ENCODE measurements around the gene MPI. TPM values are rescaled to one million over a fixed set of nuclear protein-coding genes. Genes with fewer than 3 reads are reported as not detected.
"Not testable (repeated sequence)": the region's sequence is repeated elsewhere in the genome, so short reads cannot be mapped to it uniquely, and the experiment has no call there.

The MPI gene
- polyA plus RNA-seq, 1 donor from 2014 or later = 43.0 TPM

- Mint-ChIP-seq H3K36me3 (peaks cover 4% of the 10 kb centered on the region), H3K9me3 (peaks cover 0 to 2% (median 0%) of the 10 kb centered on the region in 3 donors), H3K4me1 (peaks cover 37 to 57% (median 56%) of the 10 kb centered on the region in 3 donors), H3K27me3 (no peaks in the 10 kb centered on the region), H3K4me3 (peak overlapping the region; percentile 84 to 96 (median 90)), H3K27ac (peak overlapping the region; percentile 83 to 92 (median 86))
Observed at GRCh38 chr15:74869726-74870407, 20.0 kb upstream of the MPI start.

GRCh38 chr15:74870436-74871215 is 19.2 kb upstream of the MPI start:
- Mint-ChIP-seq H3K27ac (peak overlapping the region; percentile 83 to 92 (median 86)), H3K9me3 (peaks cover 0 to 2% (median 0%) of the 10 kb centered on the region in 3 donors), H3K4me1 (peaks cover 37 to 53% (median 52%) of the 10 kb centered on the region in 3 donors), H3K4me3 (peak overlapping the region; percentile 84 to 96 (median 90)), H3K36me3 (peaks cover 4% of the 10 kb centered on the region), H3K27me3 (no peaks in the 10 kb centered on the region)

DNA sequence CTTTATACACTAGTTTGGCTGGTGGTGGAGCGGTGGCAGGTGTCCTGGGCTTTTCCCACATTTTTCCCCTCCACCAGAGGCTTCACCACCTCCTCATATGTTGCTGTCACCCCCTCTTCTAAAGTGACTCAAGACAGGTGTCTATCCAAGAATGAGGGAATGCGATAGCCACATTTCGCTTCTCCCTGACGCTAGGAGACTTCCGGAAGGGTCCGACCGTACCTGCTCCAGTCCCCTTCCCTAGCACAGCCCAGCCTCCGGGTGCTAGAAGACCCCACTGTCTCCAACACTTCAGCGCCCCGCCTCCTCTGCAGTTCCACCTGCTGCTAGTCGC is 17.2 kb upstream of the MPI start:
- no peaks in the 10 kb centered on the region for H3K27me3 Mint-ChIP-seq
- H3K27ac Mint-ChIP-seq = peak overlapping the region; percentile 75 to 97 (median 95)
- H3K9me3 Mint-ChIP-seq = peaks cover 0 to 2% (median 0%) of the 10 kb centered on the region in 3 donors
- H3K36me3 Mint-ChIP-seq = peaks cover 4% of the 10 kb centered on the region
- H3K4me1 Mint-ChIP-seq = peaks cover 31 to 37% (median 36%) of the 10 kb centered on the region in 3 donors
- H3K4me3 Mint-ChIP-seq = peak overlapping the region; percentile 89 to 98 (median 96)

DNA sequence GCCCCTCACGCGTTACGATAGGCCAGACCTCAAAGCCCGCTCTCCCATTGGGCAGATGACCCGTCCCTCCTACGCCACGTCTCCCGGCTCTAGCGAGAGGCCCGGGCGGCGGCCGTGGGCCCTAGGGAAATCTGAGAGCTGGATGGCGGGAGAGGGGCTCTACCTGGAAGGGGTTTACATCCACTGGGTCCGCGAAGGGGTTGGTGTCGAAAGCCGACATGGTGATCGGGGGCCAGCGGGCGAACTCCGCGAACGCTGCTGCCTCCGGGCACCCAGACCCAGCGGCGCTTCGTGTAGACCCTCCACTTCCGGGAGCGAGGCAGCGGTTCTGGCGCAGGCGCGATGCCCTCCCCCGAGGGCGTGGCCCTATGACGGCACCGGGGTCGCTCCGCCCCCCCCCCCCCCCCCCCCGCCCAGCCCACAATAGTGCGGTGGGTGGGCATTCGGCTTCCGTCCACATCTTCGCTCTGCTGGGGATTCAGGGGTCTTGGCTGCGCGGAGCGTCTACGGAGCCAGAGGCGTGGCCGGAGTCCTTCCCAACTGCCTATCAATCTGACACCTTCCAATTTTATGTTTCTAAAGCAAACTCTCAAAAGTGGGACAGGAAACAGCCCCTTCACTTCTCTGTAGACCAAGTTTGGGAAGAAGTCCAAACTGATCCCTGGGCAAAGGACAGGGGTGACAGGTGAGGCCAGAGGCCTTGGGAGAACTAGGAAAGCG is 16.6 kb upstream of the MPI start, which contains the start of gene SCAMP2:
SCAMP2 (minus strand) TSS at position 330 of the 720 bp plus-strand sequence; CDS start at position 220, 110 bp downstream.
- no peaks in the 10 kb centered on the region for H3K27me3 Mint-ChIP-seq
- H3K27ac Mint-ChIP-seq = peak within 1 kb of the TSS; percentile 75 to 97 (median 95)
- peaks cover 28 to 32% (median 30%) of the 10 kb centered on the region in 3 donors for H3K4me1 Mint-ChIP-seq
- H3K4me3 Mint-ChIP-seq = peak within 1 kb of the TSS; percentile 89 to 98 (median 96)
- H3K36me3 Mint-ChIP-seq = peaks cover 3% of the 10 kb centered on the region
- peaks cover 0 to under 1% (median 0%) of the 10 kb centered on the region in 3 donors for H3K9me3 Mint-ChIP-seq

- no peaks in the 10 kb centered on the region for H3K36me3 Mint-ChIP-seq
- peaks cover 26 to 27% (median 27%) of the 10 kb centered on the region in 3 donors for H3K4me1 Mint-ChIP-seq
- H3K4me3 Mint-ChIP-seq = peak overlapping the region; percentile 89 to 98 (median 96)
- no peaks in the 10 kb centered on the region for H3K27me3 Mint-ChIP-seq
- peak overlapping the region in 2 of 3 donors; percentile 75 to 85 for H3K27ac Mint-ChIP-seq
- H3K9me3 Mint-ChIP-seq = no peaks in the 10 kb centered on the region
Observed at GRCh38 chr15:74873756-74874424, 16.0 kb upstream of the MPI start.

DNA sequence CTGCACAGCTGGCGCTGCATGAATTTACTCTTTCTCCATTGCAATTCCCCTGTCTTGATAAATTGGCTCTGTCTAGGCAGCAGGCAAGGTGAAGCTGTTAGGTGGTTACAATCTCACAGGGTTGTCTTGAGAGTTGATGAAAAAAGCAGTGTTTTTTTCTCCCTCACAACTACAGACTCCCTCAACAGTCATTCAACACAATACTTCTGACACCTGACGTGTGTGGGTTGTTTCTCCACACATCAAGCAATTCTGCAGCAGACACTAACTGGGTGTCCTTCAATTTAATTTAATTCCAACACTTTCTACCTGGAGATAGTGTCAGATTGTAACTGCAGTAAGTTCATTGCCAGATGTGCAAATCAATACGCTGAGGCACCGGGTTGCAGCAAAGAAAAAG is 11.6 kb upstream of the MPI start:
- Mint-ChIP-seq H3K27me3 (no peaks in the 10 kb centered on the region), H3K4me1 (peaks cover 0 to 2% (median 2%) of the 10 kb centered on the region in 3 donors), H3K4me3 (peak overlapping the region in 1 of 4 donors; percentile 57), H3K27ac (peak overlapping the region in 1 of 3 donors; percentile 35), H3K9me3 (no peaks in the 10 kb centered on the region), H3K36me3 (peaks cover under 1% of the 10 kb centered on the region)

DNA sequence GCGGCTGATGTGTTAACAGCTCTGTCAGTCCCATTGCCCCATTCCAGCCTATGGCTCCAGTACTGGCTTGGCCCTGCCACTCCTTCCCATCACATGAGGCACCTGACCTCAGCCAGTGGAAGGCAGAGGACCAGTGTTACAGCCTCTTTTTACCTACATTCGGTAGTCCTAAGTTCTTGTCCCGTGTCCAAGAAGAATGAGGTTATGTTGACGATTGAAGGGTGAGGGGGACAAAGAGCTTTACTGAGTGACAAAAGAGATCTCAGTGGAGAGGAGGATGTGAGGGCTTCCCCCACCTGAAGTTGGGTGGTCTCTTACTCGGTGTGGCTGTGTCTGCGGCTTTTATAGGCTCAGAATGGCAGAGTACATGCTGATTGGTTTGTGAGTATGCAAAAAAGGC is 7.3 kb upstream of the MPI start:
- peaks cover 2% of the 10 kb centered on the region for H3K36me3 Mint-ChIP-seq
- H3K9me3 Mint-ChIP-seq = no peaks in the 10 kb centered on the region
- H3K27me3 Mint-ChIP-seq = no peaks in the 10 kb centered on the region
- H3K27ac Mint-ChIP-seq = no peak overlapping the region
- H3K4me3 Mint-ChIP-seq = no peak overlapping the region
- peaks cover 5 to 10% (median 9%) of the 10 kb centered on the region in 3 donors for H3K4me1 Mint-ChIP-seq

- Mint-ChIP-seq H3K4me1 (peaks cover 7 to 13% (median 13%) of the 10 kb centered on the region in 3 donors), H3K36me3 (peaks cover 2% of the 10 kb centered on the region), H3K9me3 (no peaks in the 10 kb centered on the region), H3K27me3 (no peaks in the 10 kb centered on the region), H3K4me3 (peak overlapping the region in 2 of 4 donors; percentile 28 to 70), H3K27ac (peak overlapping the region in 1 of 3 donors; percentile 50)
Observed at GRCh38 chr15:74884428-74885223, 5.2 kb upstream of the MPI start.

- peaks cover 11 to 19% (median 18%) of the 10 kb centered on the region in 3 donors for H3K4me1 Mint-ChIP-seq
- H3K27ac Mint-ChIP-seq = peak overlapping the region in 1 of 3 donors; percentile 50
- H3K27me3 Mint-ChIP-seq = no peaks in the 10 kb centered on the region
- no peaks in the 10 kb centered on the region for H3K9me3 Mint-ChIP-seq
- H3K36me3 Mint-ChIP-seq = peaks cover 2% of the 10 kb centered on the region
- no peak overlapping the region for H3K4me3 Mint-ChIP-seq
Observed at GRCh38 chr15:74885461-74885860, 4.4 kb upstream of the MPI start.

DNA sequence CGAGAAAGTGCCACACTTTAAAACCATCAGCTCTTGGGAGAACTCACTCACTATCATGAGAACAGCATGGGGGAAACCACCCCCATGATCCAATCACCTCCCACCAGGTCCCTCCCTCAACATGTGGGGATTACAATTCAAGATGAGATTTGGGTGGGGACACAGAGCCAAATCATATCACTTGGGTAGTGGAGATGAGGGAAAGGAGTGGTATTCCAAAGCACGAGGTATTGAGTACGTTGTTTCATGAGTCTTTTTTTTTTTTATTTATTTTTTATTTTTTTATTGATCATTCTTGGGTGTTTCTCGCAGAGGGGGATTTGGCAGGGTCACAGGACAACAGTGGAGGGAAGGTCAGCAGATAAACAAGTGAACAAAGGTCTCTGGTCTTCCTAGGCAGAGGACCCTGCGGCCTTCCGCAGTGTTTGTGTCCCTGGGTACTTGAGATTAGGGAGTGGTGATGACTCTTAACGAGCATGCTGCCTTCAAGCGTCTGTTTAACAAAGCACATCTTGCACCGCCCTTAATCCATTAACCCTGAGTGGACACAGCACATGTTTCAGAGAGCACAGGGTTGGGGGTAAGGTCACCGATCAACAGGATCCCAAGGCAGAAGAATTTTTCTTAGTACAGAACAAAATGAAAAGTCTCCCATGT is 2.2 kb upstream of the MPI start:
- Mint-ChIP-seq H3K4me3 (peak overlapping the region in 1 of 4 donors; percentile 13), H3K4me1 (peaks cover 17 to 26% (median 25%) of the 10 kb centered on the region in 3 donors)
- not testable (repeated sequence) for H3K9me3 Mint-ChIP-seq, H3K36me3 Mint-ChIP-seq, H3K27ac Mint-ChIP-seq, H3K27me3 Mint-ChIP-seq

- Mint-ChIP-seq H3K4me1 (peaks cover 24 to 36% (median 35%) of the 10 kb centered on the region in 3 donors), H3K27ac (no peak overlapping the region), H3K4me3 (peak overlapping the region in 1 of 4 donors; percentile 84), H3K36me3 (peaks cover 2% of the 10 kb centered on the region), H3K27me3 (no peaks in the 10 kb centered on the region), H3K9me3 (no peaks in the 10 kb centered on the region)
Observed at GRCh38 chr15:74888716-74889115, 1.1 kb upstream of the MPI start.

- H3K9me3 Mint-ChIP-seq = no peaks in the 10 kb centered on the region
- peak overlapping the region; percentile 44 to 83 (median 48) for H3K27ac Mint-ChIP-seq
- peaks cover 2% of the 10 kb centered on the region for H3K36me3 Mint-ChIP-seq
- peaks cover 26 to 33% (median 32%) of the 10 kb centered on the region in 3 donors for H3K4me1 Mint-ChIP-seq
- H3K27me3 Mint-ChIP-seq = no peaks in the 10 kb centered on the region
- H3K4me3 Mint-ChIP-seq = peak overlapping the region; percentile 84 to 97 (median 90)
Observed at GRCh38 chr15:74889390-74889882, 406 bp upstream of the MPI start.

DNA sequence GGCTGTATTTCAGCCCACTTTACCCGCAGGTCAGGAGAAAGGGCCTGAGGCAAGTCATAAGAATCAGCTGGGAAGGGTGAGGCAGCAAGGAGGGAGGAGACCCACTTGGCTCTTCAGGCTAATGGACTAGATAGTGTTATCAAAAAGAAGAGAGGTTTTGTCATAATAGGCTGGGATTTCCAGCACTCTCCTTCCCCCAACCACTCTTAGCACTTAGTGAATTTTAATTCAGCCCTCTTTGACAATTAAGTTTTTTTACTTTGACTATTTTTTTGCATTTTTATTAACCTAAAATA is 771 bp downstream of the MPI start:
- Mint-ChIP-seq H3K27me3 (no peaks in the 10 kb centered on the region), H3K9me3 (no peaks in the 10 kb centered on the region), H3K4me3 (peak overlapping the region; percentile 84 to 97 (median 90)), H3K4me1 (peaks cover 23 to 29% (median 28%) of the 10 kb centered on the region in 3 donors), H3K36me3 (peaks cover 2% of the 10 kb centered on the region), H3K27ac (peak overlapping the region in 2 of 3 donors; percentile 48 to 67)
